ENCODE results near the gene TMEM179. TPM values are rescaled to one million over a fixed set of nuclear protein-coding genes. Genes with fewer than 3 reads are reported as not detected.

Gene TMEM179
- total RNA-seq, 1 donor from 2014 or later = 1.0 TPM

DNA sequence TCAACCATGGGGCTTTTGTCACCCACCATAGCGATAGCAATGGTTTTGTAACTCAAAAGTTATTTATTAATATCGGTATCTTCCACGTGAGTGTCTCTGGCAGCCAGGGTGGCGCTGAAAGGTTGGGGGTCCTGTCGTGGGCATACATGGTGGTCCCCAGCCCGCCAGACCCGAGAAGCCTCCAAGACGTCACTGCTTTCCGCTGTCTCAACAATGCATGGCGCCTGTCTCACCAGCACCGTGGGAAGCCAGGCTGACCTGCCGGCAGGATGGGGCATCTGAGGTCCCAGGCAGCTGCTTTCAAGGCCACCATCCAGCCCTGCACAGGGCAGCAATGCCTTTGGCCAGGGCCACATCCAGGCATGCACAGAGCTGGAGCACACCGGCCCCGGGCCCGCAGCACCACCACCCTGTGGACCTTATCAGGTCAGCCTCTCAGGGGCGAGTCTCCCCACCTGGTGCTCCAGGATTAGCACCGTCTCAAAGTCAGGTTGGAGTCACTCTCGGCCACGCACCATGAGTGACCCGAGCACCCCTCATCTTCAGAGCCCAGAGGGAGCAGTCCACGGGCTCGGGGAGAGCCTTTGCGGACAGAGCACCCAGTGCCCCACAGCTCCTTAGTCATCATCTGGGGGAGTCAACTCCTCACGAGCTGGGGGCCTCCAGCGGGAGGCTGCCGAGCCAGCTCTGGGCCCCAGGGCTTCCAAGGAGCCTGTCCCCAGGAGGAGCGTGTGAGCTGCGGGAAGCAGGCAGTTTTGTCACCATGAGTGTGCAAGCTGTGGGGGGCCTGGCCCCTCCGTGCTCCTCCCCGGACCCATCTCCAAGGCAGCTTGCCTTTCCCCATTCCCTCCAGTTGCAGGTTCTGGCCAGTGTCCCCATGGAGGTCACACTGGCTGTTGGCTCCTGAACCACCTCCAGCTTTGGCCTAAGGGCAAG, 39.6 kb downstream of the TMEM179 start:
- Histone ChIP-seq H3K27ac (ENCODE audit: low read depth, low read length) (no peak overlapping the region), H3K36me3 (ENCODE audit: control insufficient read depth in 3 of 3, insufficient read depth in 3 of 3, low read length in 3 of 3) (no peaks in the 10 kb centered on the region), H3K4me1 (ENCODE audit: control insufficient read depth in 3 of 3, insufficient read depth in 3 of 3, low read length in 3 of 3) (peaks cover 0 to 11% (median 6%) of the 10 kb centered on the region in 3 donors), H3K27me3 (ENCODE audit: control insufficient read depth in 3 of 3, insufficient read depth in 3 of 3, low read length in 3 of 3) (peaks cover 30 to 76% (median 65%) of the 10 kb centered on the region in 3 donors), H3K4me3 (ENCODE audit: low read length in 3 of 3) (no peak overlapping the region), H3K9me3 (ENCODE audit: control insufficient read depth in 3 of 3, low read length in 3 of 3) (no peaks in the 10 kb centered on the region), H3K9ac (ENCODE audit: low read depth in 1 of 3, low read length in 3 of 3) (no peak overlapping the region)

DNA sequence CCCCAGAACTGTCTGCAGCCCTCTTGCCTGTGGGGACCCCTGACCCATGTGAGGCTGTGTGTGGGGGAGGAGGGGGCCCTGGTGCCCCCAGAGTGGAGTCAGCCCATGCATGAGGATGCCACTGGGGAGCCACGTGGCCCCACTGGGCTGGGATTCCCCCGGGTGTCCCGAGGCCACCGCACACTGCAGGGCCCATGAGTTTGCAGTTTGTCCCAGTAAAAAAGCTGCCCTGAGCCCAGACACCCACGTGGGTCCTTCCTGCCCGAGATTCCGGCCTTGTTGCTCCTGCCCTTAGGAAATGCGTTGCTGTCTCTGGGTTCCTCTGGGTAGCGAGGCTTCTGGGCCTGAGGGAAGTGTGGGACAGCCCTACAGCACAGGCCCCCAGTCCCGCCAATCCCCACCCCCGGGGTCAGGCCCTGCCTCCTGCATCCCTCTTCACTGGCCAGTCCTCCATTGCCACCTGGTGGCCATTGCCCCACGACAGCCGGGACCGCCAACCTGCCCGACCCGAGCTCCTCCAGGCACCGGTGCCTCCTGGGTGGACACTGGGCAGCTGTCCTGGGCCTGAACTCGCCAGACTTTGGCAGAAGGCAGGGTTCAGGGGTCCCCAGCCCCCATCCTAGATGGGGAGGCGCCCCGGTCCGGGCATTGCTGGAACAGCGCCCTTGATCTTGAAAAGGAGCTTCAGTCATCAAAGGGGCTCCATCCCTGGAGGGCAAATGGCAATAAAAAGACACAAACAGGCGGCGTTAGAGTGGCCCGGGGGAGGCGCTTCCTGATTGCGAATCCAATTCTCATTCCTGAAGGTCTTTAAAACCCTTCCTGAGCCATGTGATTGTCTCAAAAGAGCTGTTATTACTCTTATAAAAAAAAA, 40.6 kb downstream of the TMEM179 start:
- Histone ChIP-seq H3K9ac (ENCODE audit: low read depth in 1 of 3, low read length in 3 of 3) (no peak overlapping the region), H3K4me3 (ENCODE audit: low read length in 3 of 3) (no peak overlapping the region), H3K36me3 (ENCODE audit: control insufficient read depth in 3 of 3, insufficient read depth in 3 of 3, low read length in 3 of 3) (no peaks in the 10 kb centered on the region), H3K27ac (ENCODE audit: low read depth, low read length) (no peak overlapping the region), H3K27me3 (ENCODE audit: control insufficient read depth in 3 of 3, insufficient read depth in 3 of 3, low read length in 3 of 3) (peaks cover 26 to 71% (median 57%) of the 10 kb centered on the region in 3 donors), H3K4me1 (ENCODE audit: control insufficient read depth in 3 of 3, insufficient read depth in 3 of 3, low read length in 3 of 3) (peaks cover 0 to 11% (median 6%) of the 10 kb centered on the region in 3 donors), H3K9me3 (ENCODE audit: control insufficient read depth in 3 of 3, low read length in 3 of 3) (no peaks in the 10 kb centered on the region)

DNA sequence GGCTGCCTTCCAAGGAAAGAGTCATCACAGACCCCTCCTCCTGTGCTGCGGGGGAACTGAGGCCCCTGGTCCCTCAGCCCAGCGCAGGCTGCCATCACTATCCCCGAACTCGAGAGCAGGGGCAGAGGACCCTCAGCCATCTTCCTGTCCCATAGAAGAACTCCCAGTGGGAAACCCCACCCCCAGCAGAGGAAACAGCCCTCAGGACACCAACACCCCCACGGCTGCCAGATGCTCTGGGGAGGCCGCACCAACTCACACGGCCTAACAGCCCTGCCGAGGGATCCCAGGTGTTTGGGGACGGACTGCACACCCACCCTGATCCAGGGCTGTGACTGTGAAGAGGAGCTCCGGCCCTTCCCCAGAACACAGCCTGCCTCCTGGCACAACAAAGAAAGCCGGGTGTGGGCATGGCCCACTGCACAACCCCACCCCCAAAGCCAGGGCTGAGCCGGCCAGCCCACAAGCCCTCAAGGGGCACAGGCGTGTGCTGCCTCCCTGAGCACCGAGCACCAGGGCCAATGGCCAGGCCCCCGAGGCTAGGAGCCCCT, 41.3 kb downstream of the TMEM179 start:
- Histone ChIP-seq H3K27ac (ENCODE audit: low read depth, low read length) (no peak overlapping the region), H3K4me3 (ENCODE audit: low read length in 3 of 3) (no peak overlapping the region), H3K4me1 (ENCODE audit: control insufficient read depth in 3 of 3, insufficient read depth in 3 of 3, low read length in 3 of 3) (peaks cover 0 to 11% (median 6%) of the 10 kb centered on the region in 3 donors), H3K36me3 (ENCODE audit: control insufficient read depth in 3 of 3, insufficient read depth in 3 of 3, low read length in 3 of 3) (no peaks in the 10 kb centered on the region), H3K9me3 (ENCODE audit: control insufficient read depth in 3 of 3, low read length in 3 of 3) (no peaks in the 10 kb centered on the region), H3K9ac (ENCODE audit: low read depth in 1 of 3, low read length in 3 of 3) (no peak overlapping the region), H3K27me3 (ENCODE audit: control insufficient read depth in 3 of 3, insufficient read depth in 3 of 3, low read length in 3 of 3) (peaks cover 22 to 64% (median 50%) of the 10 kb centered on the region in 3 donors)

DNA sequence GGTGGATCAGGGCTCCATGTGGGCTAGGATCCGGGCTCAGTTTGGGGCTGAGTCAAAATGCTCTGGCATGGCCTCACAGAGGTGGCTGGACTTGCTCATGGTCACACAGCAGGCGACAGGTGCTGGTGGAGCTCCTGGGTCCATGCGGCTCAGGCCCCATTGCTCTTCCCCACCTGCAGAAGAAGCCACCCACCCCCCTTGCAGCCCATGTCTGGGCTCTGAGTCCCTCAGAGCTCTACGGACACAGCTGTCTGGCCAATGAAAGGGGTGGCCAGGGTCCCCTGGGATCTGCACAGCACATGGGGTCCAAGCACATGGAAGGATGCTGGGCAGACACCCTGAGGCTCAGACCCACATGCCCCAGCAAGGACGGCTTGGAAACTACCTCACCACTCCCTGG, 42.0 kb downstream of the TMEM179 start:
- H3K36me3 ChIP-seq (ENCODE audit: control insufficient read depth in 3 of 3, insufficient read depth in 3 of 3, low read length in 3 of 3) = no peaks in the 10 kb centered on the region
- no peak overlapping the region for H3K4me3 ChIP-seq (ENCODE audit: low read length in 3 of 3)
- peaks cover 22 to 64% (median 54%) of the 10 kb centered on the region in 3 donors for H3K27me3 ChIP-seq (ENCODE audit: control insufficient read depth in 3 of 3, insufficient read depth in 3 of 3, low read length in 3 of 3)

DNA sequence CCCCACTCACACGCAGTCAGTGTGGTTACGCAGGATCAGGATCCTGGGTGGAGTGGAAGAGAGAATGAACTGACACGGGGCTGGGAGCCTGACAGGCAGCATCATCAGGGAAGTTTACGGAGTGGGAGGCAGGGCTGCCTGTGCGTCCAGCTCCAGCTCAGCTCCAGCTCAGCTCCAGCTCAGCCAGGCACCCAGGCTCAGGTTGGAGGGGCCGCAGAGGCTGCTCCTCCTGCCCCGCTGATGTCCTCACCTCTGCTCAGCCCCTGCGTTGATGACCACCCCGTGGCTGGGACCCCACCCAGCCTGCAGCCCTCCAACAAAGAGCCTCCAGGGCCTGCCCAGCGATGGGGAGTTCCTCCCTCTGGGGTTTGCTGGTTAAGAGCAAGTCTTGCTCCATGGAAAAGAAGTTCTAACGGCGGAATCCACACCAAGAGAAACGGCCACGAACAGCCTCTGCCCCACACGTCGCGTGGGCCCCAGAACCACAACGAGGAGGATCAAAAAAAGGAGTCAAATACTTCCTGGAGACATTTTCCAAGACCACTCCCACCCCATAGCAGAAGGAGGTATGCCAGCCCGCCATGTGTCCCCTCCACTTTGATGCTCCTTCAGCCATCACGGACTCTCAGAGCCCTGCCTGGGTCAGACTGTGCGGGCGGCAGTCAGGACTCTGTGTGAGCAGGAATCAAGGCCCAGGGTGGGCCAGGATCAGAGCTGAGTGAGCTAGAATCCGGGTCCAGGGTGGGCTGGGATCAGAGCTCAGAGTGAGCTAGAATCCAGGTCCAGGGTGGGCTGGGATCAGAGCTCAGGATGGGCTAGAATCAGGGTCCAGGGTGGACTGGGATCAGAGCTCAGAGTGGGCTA, 42.7 kb downstream of the TMEM179 start:
- H3K27ac ChIP-seq (ENCODE audit: low read depth, low read length) = no peak overlapping the region
- no peak overlapping the region for H3K9ac ChIP-seq (ENCODE audit: low read depth in 1 of 3, low read length in 3 of 3)
- no peaks in the 10 kb centered on the region for H3K9me3 ChIP-seq (ENCODE audit: control insufficient read depth in 3 of 3, low read length in 3 of 3)
- H3K27me3 ChIP-seq (ENCODE audit: control insufficient read depth in 3 of 3, insufficient read depth in 3 of 3, low read length in 3 of 3) = peaks cover 21 to 63% (median 53%) of the 10 kb centered on the region in 3 donors
- H3K36me3 ChIP-seq (ENCODE audit: control insufficient read depth in 3 of 3, insufficient read depth in 3 of 3, low read length in 3 of 3) = no peaks in the 10 kb centered on the region
- H3K4me1 ChIP-seq (ENCODE audit: control insufficient read depth in 3 of 3, insufficient read depth in 3 of 3, low read length in 3 of 3) = peaks cover 0 to 11% (median 6%) of the 10 kb centered on the region in 3 donors
- no peak overlapping the region for H3K4me3 ChIP-seq (ENCODE audit: low read length in 3 of 3)

More for the DNA sequence above, 42.0 kb downstream of the TMEM179 start:
- no peak overlapping the region for H3K27ac ChIP-seq (ENCODE audit: low read depth, low read length)
- no peak overlapping the region for H3K9ac ChIP-seq (ENCODE audit: low read depth in 1 of 3, low read length in 3 of 3)
- H3K4me1 ChIP-seq (ENCODE audit: control insufficient read depth in 3 of 3, insufficient read depth in 3 of 3, low read length in 3 of 3) = peaks cover 0 to 11% (median 6%) of the 10 kb centered on the region in 3 donors
- H3K9me3 ChIP-seq (ENCODE audit: control insufficient read depth in 3 of 3, low read length in 3 of 3) = no peaks in the 10 kb centered on the region

DNA sequence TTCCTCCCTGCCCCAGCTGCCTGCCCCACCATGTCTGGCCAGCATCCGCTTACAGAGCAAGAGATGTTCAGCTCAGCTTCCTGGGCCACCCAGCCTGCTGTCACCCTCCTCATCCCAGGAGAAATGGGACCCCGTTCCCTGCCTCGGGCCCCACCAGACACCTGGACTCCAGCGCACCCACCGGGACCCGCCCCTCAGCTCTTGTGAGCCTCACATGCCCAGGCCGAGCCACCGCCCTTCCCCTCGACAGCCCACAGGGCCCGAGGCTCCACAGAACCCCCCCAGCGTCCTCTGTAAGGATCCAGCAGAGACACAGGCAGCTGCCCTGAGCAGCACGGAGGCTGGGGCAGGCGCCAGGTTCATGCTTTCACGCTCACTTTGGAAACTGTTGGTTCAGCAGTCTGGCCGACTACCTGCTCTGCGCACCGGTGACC, 43.4 kb downstream of the TMEM179 start:
- H3K27ac ChIP-seq (ENCODE audit: low read depth, low read length) = no peak overlapping the region
- H3K9ac ChIP-seq (ENCODE audit: low read depth in 1 of 3, low read length in 3 of 3) = no peak overlapping the region
- H3K27me3 ChIP-seq (ENCODE audit: control insufficient read depth in 3 of 3, insufficient read depth in 3 of 3, low read length in 3 of 3) = peaks cover 16 to 56% (median 47%) of the 10 kb centered on the region in 3 donors
- peaks cover 0 to 11% (median 6%) of the 10 kb centered on the region in 3 donors for H3K4me1 ChIP-seq (ENCODE audit: control insufficient read depth in 3 of 3, insufficient read depth in 3 of 3, low read length in 3 of 3)
- H3K36me3 ChIP-seq (ENCODE audit: control insufficient read depth in 3 of 3, insufficient read depth in 3 of 3, low read length in 3 of 3) = no peaks in the 10 kb centered on the region
- no peaks in the 10 kb centered on the region for H3K9me3 ChIP-seq (ENCODE audit: control insufficient read depth in 3 of 3, low read length in 3 of 3)
- no peak overlapping the region for H3K4me3 ChIP-seq (ENCODE audit: low read length in 3 of 3)

DNA sequence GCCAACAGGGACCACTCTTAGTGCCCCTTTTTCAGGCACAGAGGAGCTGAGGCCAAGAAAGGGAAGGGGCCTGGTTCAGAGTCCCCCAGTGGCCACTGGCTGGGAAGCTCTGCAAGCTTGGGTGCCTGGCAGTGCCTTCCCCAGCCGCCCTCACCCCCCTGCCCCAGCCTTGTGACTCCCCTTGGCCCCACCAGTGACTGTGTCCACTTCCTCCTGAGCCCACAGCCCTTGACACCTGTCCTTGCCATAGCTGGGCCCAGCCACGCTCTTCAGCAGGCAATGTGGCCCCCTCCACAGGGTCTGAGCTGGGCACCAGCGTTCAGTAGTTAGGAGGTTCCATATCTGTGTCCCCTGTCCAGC, 44.0 kb downstream of the TMEM179 start:
- Histone ChIP-seq H3K4me3 (ENCODE audit: low read length in 3 of 3) (no peak overlapping the region), H3K27ac (ENCODE audit: low read depth, low read length) (no peak overlapping the region), H3K27me3 (ENCODE audit: control insufficient read depth in 3 of 3, insufficient read depth in 3 of 3, low read length in 3 of 3) (peaks cover 14 to 50% (median 46%) of the 10 kb centered on the region in 3 donors), H3K4me1 (ENCODE audit: control insufficient read depth in 3 of 3, insufficient read depth in 3 of 3, low read length in 3 of 3) (peaks cover 0 to 11% (median 6%) of the 10 kb centered on the region in 3 donors), H3K9me3 (ENCODE audit: control insufficient read depth in 3 of 3, low read length in 3 of 3) (no peaks in the 10 kb centered on the region), H3K9ac (ENCODE audit: low read depth in 1 of 3, low read length in 3 of 3) (no peak overlapping the region), H3K36me3 (ENCODE audit: control insufficient read depth in 3 of 3, insufficient read depth in 3 of 3, low read length in 3 of 3) (no peaks in the 10 kb centered on the region)

DNA sequence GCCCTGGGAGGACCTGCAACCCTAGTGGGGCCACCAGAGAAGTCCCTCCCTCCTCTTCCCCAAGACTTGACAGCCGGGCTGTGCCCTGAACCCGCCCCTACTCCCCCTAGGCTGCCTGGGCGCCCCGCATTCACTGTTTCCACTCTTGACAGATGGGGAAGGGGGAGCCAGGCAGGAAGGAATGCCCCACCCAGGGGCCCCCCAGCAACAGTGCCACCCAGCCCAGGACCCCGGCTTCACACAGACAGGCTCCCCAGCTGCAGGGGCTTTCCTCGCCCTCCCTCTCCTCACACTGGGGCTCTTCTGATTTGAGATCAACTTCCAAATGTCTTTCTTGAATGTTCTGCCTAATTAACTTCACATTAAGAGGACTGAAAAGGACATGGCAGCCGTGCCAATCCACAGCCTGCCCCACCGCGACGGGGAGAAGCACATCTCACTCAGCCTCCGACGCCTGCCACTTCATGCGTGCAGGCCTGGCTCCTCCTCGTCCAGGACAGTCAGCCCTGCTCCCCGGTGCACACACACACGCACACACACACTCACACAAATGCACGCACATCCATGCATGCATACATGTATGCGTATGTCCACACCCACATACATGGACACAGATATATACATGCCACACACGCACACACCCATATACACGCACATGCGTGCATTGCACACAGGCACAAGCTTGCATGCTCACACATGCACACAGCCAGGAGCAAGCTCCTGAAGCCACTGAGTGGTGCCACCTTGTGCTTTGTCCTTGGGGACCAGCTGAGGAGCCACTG, 44.6 kb downstream of the TMEM179 start:
- Histone ChIP-seq H3K9ac (ENCODE audit: low read depth in 1 of 3, low read length in 3 of 3) (no peak overlapping the region), H3K4me3 (ENCODE audit: low read length in 3 of 3) (no peak overlapping the region), H3K4me1 (ENCODE audit: control insufficient read depth in 3 of 3, insufficient read depth in 3 of 3, low read length in 3 of 3) (peaks cover 0 to 10% (median 6%) of the 10 kb centered on the region in 3 donors), H3K27ac (ENCODE audit: low read depth, low read length) (no peak overlapping the region), H3K27me3 (ENCODE audit: control insufficient read depth in 3 of 3, insufficient read depth in 3 of 3, low read length in 3 of 3) (peaks cover 12 to 48% (median 43%) of the 10 kb centered on the region in 3 donors), H3K9me3 (ENCODE audit: control insufficient read depth in 3 of 3, low read length in 3 of 3) (no peaks in the 10 kb centered on the region), H3K36me3 (ENCODE audit: control insufficient read depth in 3 of 3, insufficient read depth in 3 of 3, low read length in 3 of 3) (no peaks in the 10 kb centered on the region)
